ENCODE data around the gene ELANE. TPM values are rescaled to one million over a fixed set of nuclear protein-coding genes. Genes with fewer than 3 reads are reported as not detected.
"Not testable (repeated sequence)": the region's sequence is repeated elsewhere in the genome, so short reads cannot be mapped to it uniquely, and the experiment has no call there.

ELANE gene
- total RNA-seq, 1 experiment from 2014 or later, result not detected

GRCh38 chr19:814152-815078 is 37.7 kb upstream of the ELANE start:
- no peak for DNase-seq (ENCODE audit: low spot score)

GRCh38 chr19:815079-815774 is 36.9 kb upstream of the ELANE start:
- DNase-seq (ENCODE audit: low spot score), result no peak

- DNase-seq (ENCODE audit: low spot score), result no peak
Observed at GRCh38 chr19:815775-816499, 36.2 kb upstream of the ELANE start.

DNA sequence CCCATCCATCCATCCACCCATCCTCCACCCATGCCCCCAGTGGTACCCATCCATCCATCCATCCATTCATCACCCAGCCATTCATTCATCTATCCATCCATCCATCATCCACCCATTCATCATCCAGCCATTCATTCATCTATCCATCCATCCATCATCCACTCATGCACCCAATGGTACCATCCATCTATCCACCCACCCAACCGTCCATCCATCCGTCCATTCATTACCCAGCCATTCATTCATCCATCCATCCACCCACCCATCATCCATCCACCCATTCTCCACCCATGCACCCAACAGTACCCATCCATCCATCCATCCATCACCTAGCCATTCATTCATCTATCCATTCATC is 35.6 kb upstream of the ELANE start:
- no peak for DNase-seq (ENCODE audit: low spot score)

- not testable (repeated sequence) for DNase-seq (ENCODE audit: low spot score)
Observed at GRCh38 chr19:820212-820611, 31.9 kb upstream of the ELANE start.

DNA sequence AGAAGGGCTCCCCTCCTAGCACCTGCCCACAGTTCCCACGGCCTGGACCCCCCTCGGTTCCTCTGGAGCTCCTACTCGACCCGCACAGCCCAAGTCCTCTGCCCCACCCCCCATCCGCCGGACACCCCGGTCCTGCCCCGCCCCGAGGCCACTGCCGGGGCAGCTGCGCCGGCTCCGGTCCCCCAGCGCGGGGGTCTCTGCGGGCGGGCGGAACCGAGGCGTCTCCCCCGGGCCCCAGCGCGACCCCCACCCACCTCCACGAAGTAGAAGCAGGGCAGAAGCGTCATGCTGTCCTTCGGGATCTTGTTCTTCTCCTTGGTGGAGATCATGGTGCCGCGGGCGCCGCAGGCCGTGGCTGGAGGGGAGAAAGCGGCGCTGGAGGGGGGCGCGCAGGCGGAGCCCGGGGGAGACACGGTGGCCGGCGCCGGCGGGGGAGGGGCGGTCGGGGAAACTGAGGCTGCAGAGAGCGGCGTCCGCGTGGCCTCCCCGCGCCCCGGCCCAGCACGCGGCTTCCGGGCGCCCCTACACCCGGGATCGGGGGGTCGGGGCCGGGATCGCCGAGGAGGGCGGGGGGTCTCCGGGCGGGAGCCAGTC is 30.8 kb upstream of the ELANE start:
- DNase-seq (ENCODE audit: low spot score), result no peak

GRCh38 chr19:821825-822503 is 30.1 kb upstream of the ELANE start, which contains the start of gene PLPPR3:
PLPPR3 (minus strand) TSS chr19:821955; CDS start chr19:821559, 396 bp downstream.
- DNase-seq (ENCODE audit: low spot score), result no peak

- DNase-seq (ENCODE audit: low spot score), result no peak
Observed at GRCh38 chr19:823565-824121, 28.5 kb upstream of the ELANE start.

DNA sequence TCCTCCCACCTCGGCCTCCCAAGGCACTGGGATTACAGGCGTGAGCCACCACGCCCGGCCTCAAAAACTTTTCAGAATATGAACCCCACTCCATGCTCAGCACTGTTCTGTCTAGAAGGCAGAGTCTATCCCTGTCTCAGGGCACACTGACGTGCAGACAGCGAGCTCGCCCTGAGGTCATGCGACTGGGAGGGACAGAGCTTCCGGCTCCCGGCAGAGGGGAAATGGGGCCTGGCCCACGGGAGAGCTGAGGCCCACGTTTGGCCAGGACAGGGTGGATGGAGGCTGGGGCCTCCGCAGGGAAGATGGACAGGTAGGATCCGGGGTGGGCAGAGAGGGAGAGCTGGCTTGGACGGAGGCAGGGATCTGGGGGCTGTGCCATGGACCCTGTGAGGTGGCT is 27.2 kb upstream of the ELANE start:
- DNase-seq (ENCODE audit: low spot score), result no peak

DNA sequence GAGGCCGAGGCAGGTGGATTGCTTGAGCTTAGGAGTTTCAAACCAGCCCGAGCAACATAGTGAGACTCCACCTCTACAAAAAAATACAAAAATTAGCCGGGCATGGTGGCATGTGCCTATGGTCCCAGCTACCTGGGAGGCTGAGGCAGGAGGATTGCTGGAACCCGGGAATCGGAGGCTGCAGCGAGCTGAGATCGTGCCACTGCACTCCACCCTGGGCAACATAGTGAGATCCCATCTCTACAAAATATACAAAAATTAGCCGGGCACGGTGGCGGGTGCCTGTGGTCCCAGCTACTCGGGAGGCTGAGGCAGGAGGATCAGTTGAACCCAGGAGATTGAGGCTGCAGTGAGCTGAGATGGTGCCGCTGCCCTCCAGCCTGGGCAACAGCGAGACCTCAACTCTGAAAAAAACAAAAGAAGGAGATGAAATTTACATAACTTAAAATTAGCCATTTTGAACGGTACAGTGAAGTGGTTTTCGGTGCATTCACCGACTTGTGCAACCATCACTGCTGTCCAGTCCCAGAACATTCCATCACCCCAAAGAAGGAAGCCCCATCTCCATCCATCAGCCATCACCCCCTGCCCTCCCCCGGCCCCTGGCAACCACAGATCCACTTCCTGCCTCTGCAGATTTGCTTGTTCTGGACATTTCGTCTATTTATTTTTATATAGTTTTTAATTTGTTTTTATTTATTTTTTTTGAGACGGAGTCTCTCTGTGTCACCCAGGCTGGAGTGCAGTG is 26.0 kb upstream of the ELANE start:
- no peak for DNase-seq (ENCODE audit: low spot score)

GRCh38 chr19:827314-827709 is 24.8 kb upstream of the ELANE start:
- no peak for DNase-seq (ENCODE audit: low spot score)

- DNase-seq (ENCODE audit: low spot score), result no peak
Observed at GRCh38 chr19:827710-828321, 24.3 kb upstream of the ELANE start, which contains the start of gene AZU1. AZU1 (plus strand) TSS chr19:827837; CDS start chr19:827847, 10 bp downstream.

DNA sequence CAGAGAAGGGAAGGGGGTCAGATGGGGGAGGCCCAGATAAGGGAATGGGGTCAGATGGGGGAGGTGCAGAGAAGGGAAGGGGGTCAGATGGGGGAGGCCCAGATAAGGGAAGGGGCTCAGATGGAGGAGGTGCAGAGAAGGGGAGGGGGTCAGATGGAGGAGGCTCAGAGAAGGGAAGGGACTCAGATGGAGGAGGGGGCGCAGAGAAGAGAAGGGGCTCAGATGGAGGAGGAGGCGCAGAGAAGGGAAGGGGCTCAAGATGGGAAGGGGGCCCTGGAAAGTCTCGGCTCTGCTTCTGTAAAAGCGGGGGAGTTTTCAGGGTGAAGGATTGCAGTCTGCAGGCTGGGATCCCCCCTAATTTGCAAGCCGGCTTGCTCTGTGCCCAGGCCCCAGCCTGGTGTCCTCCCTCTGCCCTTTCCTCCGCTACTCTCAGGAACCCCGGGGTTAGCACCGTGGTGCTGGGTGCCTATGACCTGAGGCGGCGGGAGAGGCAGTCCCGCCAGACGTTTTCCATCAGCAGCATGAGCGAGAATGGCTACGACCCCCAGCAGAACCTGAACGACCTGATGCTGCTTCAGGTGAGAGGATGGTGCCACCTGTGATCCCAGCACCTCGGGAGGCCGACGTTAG is 22.9 kb upstream of the ELANE start:
- no peak for DNase-seq (ENCODE audit: low spot score)

DNA sequence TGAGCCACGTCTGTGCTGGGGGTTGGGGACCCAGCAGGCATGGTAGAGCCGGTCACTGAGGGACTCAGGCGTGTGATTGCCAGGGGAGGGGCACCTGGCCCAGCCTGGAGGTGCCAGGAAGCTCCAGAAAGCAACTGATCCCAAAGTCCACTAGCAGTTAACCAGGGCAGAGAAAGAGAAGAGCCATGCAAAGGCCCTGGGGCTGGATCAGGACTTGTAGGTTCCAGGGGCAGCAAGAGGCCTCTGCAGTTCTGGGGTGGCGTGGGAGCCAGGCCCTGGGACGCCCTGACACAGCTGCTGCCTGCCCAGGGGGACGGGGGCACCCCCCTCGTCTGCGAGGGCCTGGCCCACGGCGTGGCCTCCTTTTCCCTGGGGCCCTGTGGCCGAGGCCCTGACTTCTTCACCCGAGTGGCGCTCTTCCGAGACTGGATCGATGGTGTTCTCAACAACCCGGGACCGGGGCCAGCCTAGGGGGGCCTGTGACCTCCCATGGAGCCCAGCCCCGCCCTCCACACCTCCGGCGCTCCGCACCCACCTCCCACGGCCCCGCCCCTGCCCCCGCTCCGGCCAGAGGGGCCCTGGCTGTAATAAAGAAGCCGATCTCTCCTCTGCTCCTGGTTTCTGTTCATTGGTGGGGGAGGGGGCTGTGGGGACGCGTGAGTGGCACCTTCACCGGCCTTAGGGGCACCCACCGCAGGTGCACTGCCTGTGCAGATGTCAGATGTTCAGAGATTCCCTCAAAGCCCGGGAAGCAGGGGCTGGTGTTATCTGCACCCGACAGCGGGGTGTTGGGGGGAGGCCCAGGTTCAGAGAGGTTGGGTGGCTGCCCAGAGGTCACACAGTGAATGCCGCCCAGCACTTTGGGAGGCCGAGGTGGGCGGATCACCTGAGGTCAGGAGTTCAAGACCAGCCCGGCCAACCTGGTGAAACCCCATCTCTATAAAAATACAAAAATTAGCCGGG is 20.4 kb upstream of the ELANE start:
- DNase-seq (ENCODE audit: low spot score), result no peak

- DNase-seq (ENCODE audit: low spot score), result no peak
Observed at GRCh38 chr19:834216-834615, 17.9 kb upstream of the ELANE start.

GRCh38 chr19:835210-835810 is 16.8 kb upstream of the ELANE start:
- no peak for DNase-seq (ENCODE audit: low spot score)

DNA sequence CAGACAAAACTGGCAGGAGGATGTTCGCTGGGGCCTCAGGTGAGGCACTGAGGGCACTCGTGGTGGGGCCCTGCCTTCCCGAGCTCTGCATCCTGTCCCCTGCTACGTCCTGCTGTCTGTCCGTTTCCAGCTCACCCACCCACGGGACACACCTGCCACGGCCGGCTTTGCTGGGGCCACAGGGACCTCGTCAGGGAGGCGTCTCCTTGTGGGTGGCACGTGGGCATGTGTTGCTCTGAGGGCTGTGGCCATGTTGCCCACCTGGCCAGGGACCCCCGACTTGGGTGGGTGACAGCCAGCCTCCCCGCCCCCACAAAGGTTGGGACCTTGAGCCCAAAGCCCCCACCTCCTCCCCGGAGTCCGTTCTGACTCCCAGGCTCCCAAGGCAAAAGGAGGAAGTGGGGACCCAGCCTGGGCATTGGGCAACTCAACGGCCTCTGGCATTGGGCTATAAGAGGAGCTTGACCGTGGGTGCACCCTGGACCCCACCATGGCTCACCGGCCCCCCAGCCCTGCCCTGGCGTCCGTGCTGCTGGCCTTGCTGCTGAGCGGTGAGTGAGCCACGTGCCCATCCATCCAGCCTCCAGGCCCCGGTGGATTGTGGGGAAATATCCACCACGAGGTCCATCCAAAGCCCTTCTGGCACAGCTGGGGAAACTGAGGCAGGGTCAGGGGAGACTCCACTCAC is 11.4 kb upstream of the ELANE start, which contains the start of gene PRTN3:
Gene PRTN3, plus strand, starts transcription at position 481 of the 688 bp plus-strand sequence. Its CDS starts 10 bp downstream, at position 491.
- DNase-seq (ENCODE audit: low spot score), result no peak

Measured in HT-29 (cell line).